WTC11 (cell line): ENCODE data around the gene SAG.

Experiments
- ESRRA ChIP-seq: sonication (generic); formaldehyde crosslinking; IDR thresholded peaks from 2 replicates; pipeline ENCODE4 v1.8.1; 2022; ENCODE audit warnings: mild to moderate bottlenecking, missing genetic modification reagents, borderline replicate concordance
- ETV6 ChIP-seq: sonication (generic); formaldehyde crosslinking; IDR thresholded peaks from 2 replicates; pipeline ENCODE4 v1.8.1; 2022; ENCODE audit warnings: mild to moderate bottlenecking, missing genetic modification reagents
- GABPB1 ChIP-seq: sonication (generic); formaldehyde crosslinking; IDR thresholded peaks from 2 replicates; pipeline ENCODE4 v1.8.1; 2023; ENCODE audit warnings: mild to moderate bottlenecking, missing genetic modification reagents
- ZNF121 ChIP-seq: sonication (generic); formaldehyde crosslinking; IDR thresholded peaks from 2 replicates; pipeline ENCODE4 v1.8.0; 2023; ENCODE audit warnings: missing genetic modification reagents
- TF ChIP-seq, protein P1 (sequence below): fragments of 250-450 bp; sonication (Bioruptor Pico); IDR thresholded peaks from 2 replicates; pipeline ENCODE4 v1.9.0; 2021; ENCODE audit warnings: mild to moderate bottlenecking, borderline replicate concordance
- TF ChIP-seq, protein P2 (sequence below): sonication (generic); formaldehyde crosslinking; IDR thresholded peaks from 2 replicates; pipeline ENCODE4 v1.8.0; 2023; ENCODE audit warnings: mild to moderate bottlenecking, missing genetic modification reagents
- TF ChIP-seq, protein P3 (sequence below): sonication (generic); formaldehyde crosslinking; IDR thresholded peaks from 2 replicates; pipeline ENCODE4 v1.8.1; 2022; ENCODE audit warnings: low read depth, missing genetic modification reagents, borderline replicate concordance
- TF ChIP-seq, protein P4 (sequence below): fragments of 200-600 bp; IDR thresholded peaks from 2 replicates; pipeline ENCODE4 v1.8.0; 2022; ENCODE audit warnings: antibody characterized with exemption

DNA sequence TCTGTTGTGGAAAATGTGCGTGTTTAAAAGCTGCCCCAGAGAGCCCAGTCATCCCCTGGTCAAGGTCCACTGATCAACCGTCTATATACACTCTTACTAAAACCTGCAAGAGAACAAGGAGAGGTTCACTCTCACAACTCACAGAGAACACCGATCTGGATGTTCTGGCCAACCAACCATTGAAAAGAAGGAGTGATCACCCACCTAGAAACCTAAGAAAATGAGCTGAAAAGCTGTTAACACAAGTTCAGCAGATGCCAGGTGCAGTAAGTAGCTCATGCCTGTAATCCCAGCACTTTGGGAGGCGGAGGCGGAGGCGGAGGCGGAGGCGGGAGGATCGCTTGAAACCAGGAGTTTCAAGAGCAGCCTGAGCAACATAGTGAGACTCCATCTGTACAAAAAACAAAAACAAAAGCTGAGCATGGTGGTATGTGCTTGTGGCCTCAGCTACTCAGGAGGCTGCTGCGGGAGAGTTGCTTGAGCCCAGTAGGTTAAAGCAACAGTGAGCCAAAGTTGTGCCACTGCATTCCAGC is 41.7 kb upstream of the SAG start:
- no peak for TF ChIP-seq ETV6 (CRISPR knock-in tag)
- no peak for TF ChIP-seq GABPB1
- TF ChIP-seq ZNF121 (CRISPR knock-in tag): no peak
- TF ChIP-seq, protein P1, sequence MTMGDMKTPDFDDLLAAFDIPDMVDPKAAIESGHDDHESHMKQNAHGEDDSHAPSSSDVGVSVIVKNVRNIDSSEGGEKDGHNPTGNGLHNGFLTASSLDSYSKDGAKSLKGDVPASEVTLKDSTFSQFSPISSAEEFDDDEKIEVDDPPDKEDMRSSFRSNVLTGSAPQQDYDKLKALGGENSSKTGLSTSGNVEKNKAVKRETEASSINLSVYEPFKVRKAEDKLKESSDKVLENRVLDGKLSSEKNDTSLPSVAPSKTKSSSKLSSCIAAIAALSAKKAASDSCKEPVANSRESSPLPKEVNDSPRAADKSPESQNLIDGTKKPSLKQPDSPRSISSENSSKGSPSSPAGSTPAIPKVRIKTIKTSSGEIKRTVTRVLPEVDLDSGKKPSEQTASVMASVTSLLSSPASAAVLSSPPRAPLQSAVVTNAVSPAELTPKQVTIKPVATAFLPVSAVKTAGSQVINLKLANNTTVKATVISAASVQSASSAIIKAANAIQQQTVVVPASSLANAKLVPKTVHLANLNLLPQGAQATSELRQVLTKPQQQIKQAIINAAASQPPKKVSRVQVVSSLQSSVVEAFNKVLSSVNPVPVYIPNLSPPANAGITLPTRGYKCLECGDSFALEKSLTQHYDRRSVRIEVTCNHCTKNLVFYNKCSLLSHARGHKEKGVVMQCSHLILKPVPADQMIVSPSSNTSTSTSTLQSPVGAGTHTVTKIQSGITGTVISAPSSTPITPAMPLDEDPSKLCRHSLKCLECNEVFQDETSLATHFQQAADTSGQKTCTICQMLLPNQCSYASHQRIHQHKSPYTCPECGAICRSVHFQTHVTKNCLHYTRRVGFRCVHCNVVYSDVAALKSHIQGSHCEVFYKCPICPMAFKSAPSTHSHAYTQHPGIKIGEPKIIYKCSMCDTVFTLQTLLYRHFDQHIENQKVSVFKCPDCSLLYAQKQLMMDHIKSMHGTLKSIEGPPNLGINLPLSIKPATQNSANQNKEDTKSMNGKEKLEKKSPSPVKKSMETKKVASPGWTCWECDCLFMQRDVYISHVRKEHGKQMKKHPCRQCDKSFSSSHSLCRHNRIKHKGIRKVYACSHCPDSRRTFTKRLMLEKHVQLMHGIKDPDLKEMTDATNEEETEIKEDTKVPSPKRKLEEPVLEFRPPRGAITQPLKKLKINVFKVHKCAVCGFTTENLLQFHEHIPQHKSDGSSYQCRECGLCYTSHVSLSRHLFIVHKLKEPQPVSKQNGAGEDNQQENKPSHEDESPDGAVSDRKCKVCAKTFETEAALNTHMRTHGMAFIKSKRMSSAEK (CRISPR knock-in tag): no peak
- no peak for TF ChIP-seq ESRRA (CRISPR knock-in tag)
- TF ChIP-seq, protein P2, sequence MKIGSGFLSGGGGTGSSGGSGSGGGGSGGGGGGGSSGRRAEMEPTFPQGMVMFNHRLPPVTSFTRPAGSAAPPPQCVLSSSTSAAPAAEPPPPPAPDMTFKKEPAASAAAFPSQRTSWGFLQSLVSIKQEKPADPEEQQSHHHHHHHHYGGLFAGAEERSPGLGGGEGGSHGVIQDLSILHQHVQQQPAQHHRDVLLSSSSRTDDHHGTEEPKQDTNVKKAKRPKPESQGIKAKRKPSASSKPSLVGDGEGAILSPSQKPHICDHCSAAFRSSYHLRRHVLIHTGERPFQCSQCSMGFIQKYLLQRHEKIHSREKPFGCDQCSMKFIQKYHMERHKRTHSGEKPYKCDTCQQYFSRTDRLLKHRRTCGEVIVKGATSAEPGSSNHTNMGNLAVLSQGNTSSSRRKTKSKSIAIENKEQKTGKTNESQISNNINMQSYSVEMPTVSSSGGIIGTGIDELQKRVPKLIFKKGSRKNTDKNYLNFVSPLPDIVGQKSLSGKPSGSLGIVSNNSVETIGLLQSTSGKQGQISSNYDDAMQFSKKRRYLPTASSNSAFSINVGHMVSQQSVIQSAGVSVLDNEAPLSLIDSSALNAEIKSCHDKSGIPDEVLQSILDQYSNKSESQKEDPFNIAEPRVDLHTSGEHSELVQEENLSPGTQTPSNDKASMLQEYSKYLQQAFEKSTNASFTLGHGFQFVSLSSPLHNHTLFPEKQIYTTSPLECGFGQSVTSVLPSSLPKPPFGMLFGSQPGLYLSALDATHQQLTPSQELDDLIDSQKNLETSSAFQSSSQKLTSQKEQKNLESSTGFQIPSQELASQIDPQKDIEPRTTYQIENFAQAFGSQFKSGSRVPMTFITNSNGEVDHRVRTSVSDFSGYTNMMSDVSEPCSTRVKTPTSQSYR (CRISPR knock-in tag): no peak
- TF ChIP-seq, protein P3, sequence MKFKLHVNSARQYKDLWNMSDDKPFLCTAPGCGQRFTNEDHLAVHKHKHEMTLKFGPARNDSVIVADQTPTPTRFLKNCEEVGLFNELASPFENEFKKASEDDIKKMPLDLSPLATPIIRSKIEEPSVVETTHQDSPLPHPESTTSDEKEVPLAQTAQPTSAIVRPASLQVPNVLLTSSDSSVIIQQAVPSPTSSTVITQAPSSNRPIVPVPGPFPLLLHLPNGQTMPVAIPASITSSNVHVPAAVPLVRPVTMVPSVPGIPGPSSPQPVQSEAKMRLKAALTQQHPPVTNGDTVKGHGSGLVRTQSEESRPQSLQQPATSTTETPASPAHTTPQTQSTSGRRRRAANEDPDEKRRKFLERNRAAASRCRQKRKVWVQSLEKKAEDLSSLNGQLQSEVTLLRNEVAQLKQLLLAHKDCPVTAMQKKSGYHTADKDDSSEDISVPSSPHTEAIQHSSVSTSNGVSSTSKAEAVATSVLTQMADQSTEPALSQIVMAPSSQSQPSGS (CRISPR knock-in tag): no peak
- TF ChIP-seq, protein P4, sequence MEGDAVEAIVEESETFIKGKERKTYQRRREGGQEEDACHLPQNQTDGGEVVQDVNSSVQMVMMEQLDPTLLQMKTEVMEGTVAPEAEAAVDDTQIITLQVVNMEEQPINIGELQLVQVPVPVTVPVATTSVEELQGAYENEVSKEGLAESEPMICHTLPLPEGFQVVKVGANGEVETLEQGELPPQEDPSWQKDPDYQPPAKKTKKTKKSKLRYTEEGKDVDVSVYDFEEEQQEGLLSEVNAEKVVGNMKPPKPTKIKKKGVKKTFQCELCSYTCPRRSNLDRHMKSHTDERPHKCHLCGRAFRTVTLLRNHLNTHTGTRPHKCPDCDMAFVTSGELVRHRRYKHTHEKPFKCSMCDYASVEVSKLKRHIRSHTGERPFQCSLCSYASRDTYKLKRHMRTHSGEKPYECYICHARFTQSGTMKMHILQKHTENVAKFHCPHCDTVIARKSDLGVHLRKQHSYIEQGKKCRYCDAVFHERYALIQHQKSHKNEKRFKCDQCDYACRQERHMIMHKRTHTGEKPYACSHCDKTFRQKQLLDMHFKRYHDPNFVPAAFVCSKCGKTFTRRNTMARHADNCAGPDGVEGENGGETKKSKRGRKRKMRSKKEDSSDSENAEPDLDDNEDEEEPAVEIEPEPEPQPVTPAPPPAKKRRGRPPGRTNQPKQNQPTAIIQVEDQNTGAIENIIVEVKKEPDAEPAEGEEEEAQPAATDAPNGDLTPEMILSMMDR: no peak
